Measurements from ENCODE around the gene OR52K1. TPM values are rescaled to one million over a fixed set of nuclear protein-coding genes. Genes with fewer than 3 reads are reported as not detected.

The OR52K1 gene
- total RNA-seq, 1 donor from 2014 or later, result not detected

- Histone ChIP-seq H3K36me3 (ENCODE audit: control insufficient read depth, insufficient read depth, low read length) (no peaks in the 10 kb centered on the region), H3K27me3 (ENCODE audit: control insufficient read depth, insufficient read depth, low read length) (no peaks in the 10 kb centered on the region), H3K4me3 (ENCODE audit: low read depth, low read length) (no peak overlapping the region)
- FAIRE-seq, result no peak
- DNase-seq (ENCODE audit: low read depth), result no peak
- TF ChIP-seq CTCF (IDR thresholded peaks at IDR 0.05; ENCODE audit: insufficient read depth, low read length, severe bottlenecking), result no peak
These were observed 29.3 kb upstream of the OR52K1 start for GRCh38 chr11:4453118-4453517.

- no peak for FAIRE-seq
- Histone ChIP-seq H3K36me3 (ENCODE audit: control insufficient read depth, insufficient read depth, low read length) (no peaks in the 10 kb centered on the region), H3K4me3 (ENCODE audit: low read depth, low read length) (no peak overlapping the region), H3K27me3 (ENCODE audit: control insufficient read depth, insufficient read depth, low read length) (no peaks in the 10 kb centered on the region)
- peak; percentile 77 for DNase-seq (ENCODE audit: low read depth)
- no peak for TF ChIP-seq CTCF (IDR thresholded peaks at IDR 0.05; ENCODE audit: insufficient read depth, low read length, severe bottlenecking)
These were observed 28.4 kb upstream of the OR52K1 start for GRCh38 chr11:4454021-4454420.

GRCh38 chr11:4455419-4455818, 27.0 kb upstream of the OR52K1 start:
- Histone ChIP-seq H3K27me3 (ENCODE audit: control insufficient read depth, insufficient read depth, low read length) (no peaks in the 10 kb centered on the region), H3K36me3 (ENCODE audit: control insufficient read depth, insufficient read depth, low read length) (no peaks in the 10 kb centered on the region), H3K4me3 (ENCODE audit: low read depth, low read length) (no peak overlapping the region)
- no peak for FAIRE-seq
- no peak for DNase-seq (ENCODE audit: low read depth)
- TF ChIP-seq CTCF (IDR thresholded peaks at IDR 0.05; ENCODE audit: insufficient read depth, low read length, severe bottlenecking), result no peak

- no peaks in the 10 kb centered on the region for H3K27me3 ChIP-seq (ENCODE audit: control insufficient read depth, insufficient read depth, low read length)
- DNase-seq (ENCODE audit: low read depth) (peak; percentile 68), FAIRE-seq (no peak)
- H3K4me3 ChIP-seq (ENCODE audit: low read depth, low read length), result no peak overlapping the region
- no peak for TF ChIP-seq CTCF (IDR thresholded peaks at IDR 0.05; ENCODE audit: insufficient read depth, low read length, severe bottlenecking)
- H3K36me3 ChIP-seq (ENCODE audit: control insufficient read depth, insufficient read depth, low read length), result no peaks in the 10 kb centered on the region
These were observed 22.9 kb upstream of the OR52K1 start for GRCh38 chr11:4459500-4459899.

- no peak for FAIRE-seq
- no peak for DNase-seq (ENCODE audit: low read depth)
- Histone ChIP-seq H3K27me3 (ENCODE audit: control insufficient read depth, insufficient read depth, low read length) (no peaks in the 10 kb centered on the region), H3K36me3 (ENCODE audit: control insufficient read depth, insufficient read depth, low read length) (no peaks in the 10 kb centered on the region), H3K4me3 (ENCODE audit: low read depth, low read length) (no peak overlapping the region)
- TF ChIP-seq CTCF (IDR thresholded peaks at IDR 0.05; ENCODE audit: insufficient read depth, low read length, severe bottlenecking), result no peak
These were observed 22.3 kb upstream of the OR52K1 start for GRCh38 chr11:4460151-4460550.
